ENCODE measurements around the gene VEPH1. TPM values are rescaled to one million over a fixed set of nuclear protein-coding genes. Genes with fewer than 3 reads are reported as not detected.

Gene VEPH1
- total RNA-seq, 1 experiment from 2014 or later, result 2.4 TPM

- intact Hi-C loops (cut with micrococcal nuclease), result no loop called here
- H3K36me3 Mint-ChIP-seq (ENCODE audit: insufficient read depth, unreplicated experiment), result no peaks in the 10 kb centered on the region
- peaks cover 9% of the 10 kb centered on the region for H3K9me3 Mint-ChIP-seq (ENCODE audit: unreplicated experiment)
- H3K4me3 Mint-ChIP-seq (ENCODE audit: unreplicated experiment), result no peak overlapping the region
- peaks cover 15% of the 10 kb centered on the region for H3K4me1 Mint-ChIP-seq (ENCODE audit: insufficient read depth, unreplicated experiment)
- H3K27me3 Mint-ChIP-seq (ENCODE audit: insufficient read depth, unreplicated experiment), result no peaks in the 10 kb centered on the region
- POLR2A ChIA-PET, result interaction anchor here (1.0 kb wide), 1 partner anchor 121 kb away, joined by 3 read pairs; the partner anchor contains the start of gene CCNL1
- peak overlapping the region; percentile 26 for H3K27ac Mint-ChIP-seq (ENCODE audit: low read depth, unreplicated experiment)
- BruUV-seq (replicated peaks), result no TSS peak
- CTCF ChIA-PET, result no interaction called here
- TF ChIP-seq CTCF (IDR thresholded peaks at IDR 0.05; ENCODE audit: unreplicated experiment), result no peak
- no peak for DNase-seq (ENCODE audit: unreplicated experiment)
These were observed 222.4 kb downstream of the VEPH1 start for GRCh38 chr3:157280786-157281185.

DNA sequence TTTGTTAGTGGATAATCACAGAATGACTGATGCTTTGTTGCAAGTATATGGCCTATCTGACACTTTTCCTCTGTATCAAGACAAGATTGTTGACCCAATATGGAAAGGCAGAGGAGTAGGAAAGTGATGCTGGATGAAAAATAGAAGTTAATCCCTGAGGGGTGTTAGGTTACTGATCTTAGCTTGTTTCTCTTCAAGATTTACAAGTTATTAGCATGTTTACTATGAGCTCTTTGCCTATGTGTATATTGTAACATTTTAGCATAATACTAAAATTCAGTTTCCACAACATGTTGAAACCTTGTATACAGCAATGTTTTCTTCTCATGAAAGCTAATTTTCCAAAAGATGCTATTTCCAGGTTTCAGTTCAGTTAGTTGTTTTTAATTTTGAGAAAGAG lies 222.9 kb downstream of the VEPH1 start:
- CTCF ChIA-PET, result interaction anchor here (1.0 kb wide), 1 partner anchor 77 kb away, joined by 3 read pairs; no protein-coding TSS in a partner anchor
- BruUV-seq (replicated peaks), result no TSS peak
- intact Hi-C loops (cut with micrococcal nuclease), result no loop called here

DNA sequence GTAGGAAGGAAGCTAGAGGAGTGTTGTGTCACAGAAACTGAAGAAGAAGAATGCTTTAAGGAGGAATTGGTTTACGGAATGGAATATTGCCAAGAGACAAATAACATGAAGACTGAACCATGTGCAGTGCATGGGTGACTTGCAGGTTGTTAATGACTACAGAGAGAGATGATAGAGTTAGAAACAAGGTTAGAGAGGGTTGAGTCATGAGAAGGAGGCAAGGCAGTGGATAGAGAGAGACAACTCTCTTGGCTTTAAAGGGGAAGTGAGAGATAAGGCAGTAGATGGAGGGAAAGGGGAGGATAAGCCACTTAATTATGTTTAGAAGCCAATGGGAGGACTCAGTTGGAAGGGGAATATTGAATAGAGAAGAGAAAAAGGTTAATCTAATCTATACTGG lies 224.0 kb downstream of the VEPH1 start:
- Mint-ChIP-seq H3K4me3 (ENCODE audit: unreplicated experiment) (no peak overlapping the region), H3K27ac (ENCODE audit: low read depth, unreplicated experiment) (no peak overlapping the region), H3K9me3 (ENCODE audit: unreplicated experiment) (peaks cover 9% of the 10 kb centered on the region), H3K27me3 (ENCODE audit: insufficient read depth, unreplicated experiment) (no peaks in the 10 kb centered on the region), H3K4me1 (ENCODE audit: insufficient read depth, unreplicated experiment) (peaks cover 15% of the 10 kb centered on the region), H3K36me3 (ENCODE audit: insufficient read depth, unreplicated experiment) (no peaks in the 10 kb centered on the region)
- no TSS peak for BruUV-seq (replicated peaks)
- ChIA-PET CTCF (interaction anchor here (0.7 kb wide), 1 partner anchor 51 kb away, joined by 4 read pairs; no protein-coding TSS in a partner anchor), POLR2A (no interaction called here)
- intact Hi-C loops (cut with micrococcal nuclease), result no loop called here
- DNase-seq (ENCODE audit: unreplicated experiment), result no peak
- TF ChIP-seq CTCF (IDR thresholded peaks at IDR 0.05; ENCODE audit: unreplicated experiment), result no peak

More for the DNA sequence above, 222.9 kb downstream of the VEPH1 start:
- POLR2A ChIA-PET, result interaction anchor here (1.0 kb wide), 1 partner anchor 121 kb away, joined by 3 read pairs; the partner anchor contains the start of gene CCNL1
- Mint-ChIP-seq H3K4me3 (ENCODE audit: unreplicated experiment) (no peak overlapping the region), H3K36me3 (ENCODE audit: insufficient read depth, unreplicated experiment) (no peaks in the 10 kb centered on the region), H3K4me1 (ENCODE audit: insufficient read depth, unreplicated experiment) (peaks cover 15% of the 10 kb centered on the region), H3K27me3 (ENCODE audit: insufficient read depth, unreplicated experiment) (no peaks in the 10 kb centered on the region), H3K27ac (ENCODE audit: low read depth, unreplicated experiment) (peak overlapping the region; percentile 26), H3K9me3 (ENCODE audit: unreplicated experiment) (peaks cover 9% of the 10 kb centered on the region)
- DNase-seq (ENCODE audit: unreplicated experiment), result no peak
- no peak for TF ChIP-seq CTCF (IDR thresholded peaks at IDR 0.05; ENCODE audit: unreplicated experiment)

DNA sequence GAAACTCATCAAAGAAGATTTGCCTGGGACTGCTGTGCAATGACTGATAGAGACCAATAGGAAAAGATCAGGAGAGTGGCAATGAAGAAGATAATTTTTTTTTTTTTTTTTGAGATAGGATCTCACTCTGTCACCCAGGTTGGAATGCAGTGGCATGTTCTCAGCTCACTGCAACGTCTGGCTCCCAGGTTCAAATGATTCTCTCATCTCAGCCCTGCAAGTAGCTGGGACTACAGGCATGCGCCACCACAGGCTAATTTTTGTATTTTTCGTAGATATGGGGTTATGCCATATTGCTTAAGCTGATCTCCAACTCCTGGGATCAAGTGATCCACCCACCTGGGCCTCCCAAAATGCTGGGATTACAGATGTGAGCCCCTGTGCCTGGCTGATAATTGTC lies 226.4 kb downstream of the VEPH1 start:
- no peak overlapping the region for H3K27ac Mint-ChIP-seq (ENCODE audit: low read depth, unreplicated experiment)
- intact Hi-C loops (cut with micrococcal nuclease), result no loop called here
- H3K4me3 Mint-ChIP-seq (ENCODE audit: unreplicated experiment), result no peak overlapping the region
- H3K27me3 Mint-ChIP-seq (ENCODE audit: insufficient read depth, unreplicated experiment), result no peaks in the 10 kb centered on the region
- peaks cover 7% of the 10 kb centered on the region for H3K4me1 Mint-ChIP-seq (ENCODE audit: insufficient read depth, unreplicated experiment)
- no peak for DNase-seq (ENCODE audit: unreplicated experiment)
- CTCF ChIA-PET, result interaction anchor here (0.7 kb wide), 1 partner anchor 9 kb away, joined by 3 read pairs; no protein-coding TSS in a partner anchor
- H3K9me3 Mint-ChIP-seq (ENCODE audit: unreplicated experiment), result peaks cover 9% of the 10 kb centered on the region
- TF ChIP-seq CTCF (IDR thresholded peaks at IDR 0.05; ENCODE audit: unreplicated experiment), result no peak
- POLR2A ChIA-PET, result no interaction called here
- BruUV-seq (replicated peaks), result no TSS peak
- H3K36me3 Mint-ChIP-seq (ENCODE audit: insufficient read depth, unreplicated experiment), result no peaks in the 10 kb centered on the region
